ENCODE results near the gene NLRP9.
A peak's percentile ranks its signal among the peaks of the same experiment; 100 is the strongest.

- peak in 3 of 4 experiments; percentile 58 to 87 (median 70) for TF ChIP-seq CTCF (IDR thresholded peaks at IDR 0.05)
- TF ChIP-seq POLR2AphosphoS5 (IDR thresholded peaks at IDR 0.05), result no peak
- TF ChIP-seq EP300 (IDR thresholded peaks at IDR 0.05), result no peak
Observed at GRCh38 chr19:55703790-55704215, 34.4 kb downstream of the NLRP9 start.

Data from gastroesophageal sphincter (tissue), 3 donors.